HG02759 (cell line): ENCODE measurements around the gene PPP1R37.

Experiments used
- ATAC-seq: cut with Tn5 transposase; IDR thresholded peaks from one replicate; pipeline ENCODE4 v1.9.1; 2021; ENCODE audit warnings: mild to moderate bottlenecking, moderate library complexity; ENCODE audit not compliant: unreplicated experiment

Gene PPP1R37

DNA sequence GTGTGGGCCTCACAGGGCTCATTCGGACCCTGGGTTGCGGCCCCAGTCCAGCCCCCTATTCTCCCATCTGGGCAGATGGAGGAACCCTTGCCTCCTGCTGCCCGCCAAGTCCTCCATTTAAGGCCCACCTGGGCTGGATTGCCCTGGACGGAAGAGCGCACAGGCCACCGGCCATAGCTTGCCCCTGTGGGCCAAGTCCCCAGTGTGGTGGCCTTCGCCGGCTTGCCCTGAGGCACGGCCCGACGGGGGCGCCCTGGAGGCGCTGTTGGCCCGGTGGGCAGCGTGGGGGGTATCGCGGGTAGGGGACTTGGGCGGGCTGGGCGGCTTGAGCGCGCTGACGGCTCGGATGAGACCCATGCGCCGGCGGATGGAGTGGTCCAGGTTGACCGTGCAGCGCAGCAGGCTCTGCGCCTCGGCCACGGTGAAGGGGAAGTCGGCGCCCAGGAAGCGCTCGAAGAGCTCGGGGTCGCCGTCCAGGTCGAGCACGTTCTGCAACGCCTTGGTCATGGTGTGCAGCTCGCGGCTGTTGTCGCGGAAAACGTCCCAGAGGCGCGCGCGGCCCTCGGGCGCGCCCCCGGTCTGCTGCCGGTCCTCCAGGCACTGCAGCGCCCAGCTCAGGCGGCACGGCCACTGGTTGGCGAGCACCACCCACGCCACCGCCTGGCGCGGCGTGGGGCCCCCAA is 59.0 kb downstream of the PPP1R37 start:
- no peak for ATAC-seq

DNA sequence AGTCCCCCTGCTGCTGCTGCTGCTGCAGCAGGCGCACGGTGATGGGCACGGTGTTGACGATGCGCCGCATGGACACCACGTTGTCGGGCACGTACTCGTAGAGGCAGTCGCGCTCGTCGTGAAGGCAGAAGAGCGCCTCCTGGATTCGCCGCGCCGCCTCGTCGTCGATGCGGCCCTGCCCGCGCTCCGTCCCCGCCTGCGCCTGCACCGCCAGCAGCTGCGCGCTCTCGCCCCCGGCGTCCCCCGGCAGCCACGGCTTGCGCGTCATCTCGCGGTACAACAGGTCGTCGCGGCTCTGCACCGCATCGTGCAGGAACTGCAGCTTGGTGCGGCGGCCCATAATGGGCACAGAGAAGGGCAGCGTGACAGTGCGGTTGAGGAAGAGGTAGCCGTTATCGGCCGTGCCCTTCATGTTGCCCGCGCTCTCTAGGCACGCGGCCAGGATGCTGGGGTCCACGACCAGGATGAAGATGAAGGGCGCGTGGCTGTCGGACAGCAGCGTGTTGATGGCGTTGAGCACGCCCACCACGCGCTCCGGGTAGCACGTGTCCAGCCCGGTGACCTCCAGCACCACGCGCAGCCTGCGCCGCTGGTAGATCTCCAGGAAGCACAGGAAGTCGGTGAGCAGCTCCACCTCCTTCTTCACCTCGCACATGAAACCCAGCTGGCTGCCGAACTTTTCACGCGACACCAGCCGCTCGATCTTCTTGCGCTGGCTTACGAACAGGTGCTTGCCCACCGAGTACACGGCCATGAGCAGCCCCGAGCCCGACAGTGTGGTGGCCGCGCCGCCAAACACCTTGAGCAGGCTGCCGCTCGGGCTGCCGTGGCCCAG is 59.7 kb downstream of the PPP1R37 start:
- no peak for ATAC-seq

DNA sequence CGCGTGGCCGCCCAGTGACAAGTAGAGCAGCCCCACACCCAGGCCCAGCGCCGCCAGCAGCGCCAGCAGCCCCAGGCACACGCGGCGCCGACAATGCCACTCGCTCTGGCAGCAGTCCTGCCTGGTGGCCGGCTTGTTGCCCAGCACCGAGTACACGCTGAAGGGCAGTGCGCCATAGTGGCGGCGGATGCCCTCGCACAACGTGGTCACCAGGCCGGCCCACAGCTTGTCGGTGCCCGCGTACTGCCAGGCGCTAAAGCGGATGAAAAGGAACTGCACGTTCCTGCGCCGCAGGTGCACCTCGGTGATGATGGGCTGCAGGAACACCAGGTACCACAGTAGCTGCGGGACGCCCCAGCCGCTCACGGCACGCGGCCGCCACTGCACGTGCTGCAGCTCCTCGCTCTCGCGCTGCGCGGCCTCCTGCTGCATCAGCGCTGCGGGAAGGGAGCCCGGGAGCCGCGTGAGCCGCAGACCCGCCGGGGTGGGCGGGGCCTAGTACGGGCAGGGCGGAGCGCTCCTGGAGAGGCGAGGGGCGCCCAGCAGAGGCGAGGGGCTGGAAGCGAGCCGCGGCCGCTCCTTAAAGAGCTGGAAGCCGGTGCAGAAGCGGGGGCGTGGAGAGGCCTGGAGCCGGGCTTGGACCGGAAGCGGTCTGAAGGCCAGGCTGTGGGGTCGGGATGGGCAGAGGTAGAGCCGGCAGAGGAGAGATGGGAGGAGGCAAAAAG is 60.5 kb downstream of the PPP1R37 start:
- ATAC-seq = no peak

DNA sequence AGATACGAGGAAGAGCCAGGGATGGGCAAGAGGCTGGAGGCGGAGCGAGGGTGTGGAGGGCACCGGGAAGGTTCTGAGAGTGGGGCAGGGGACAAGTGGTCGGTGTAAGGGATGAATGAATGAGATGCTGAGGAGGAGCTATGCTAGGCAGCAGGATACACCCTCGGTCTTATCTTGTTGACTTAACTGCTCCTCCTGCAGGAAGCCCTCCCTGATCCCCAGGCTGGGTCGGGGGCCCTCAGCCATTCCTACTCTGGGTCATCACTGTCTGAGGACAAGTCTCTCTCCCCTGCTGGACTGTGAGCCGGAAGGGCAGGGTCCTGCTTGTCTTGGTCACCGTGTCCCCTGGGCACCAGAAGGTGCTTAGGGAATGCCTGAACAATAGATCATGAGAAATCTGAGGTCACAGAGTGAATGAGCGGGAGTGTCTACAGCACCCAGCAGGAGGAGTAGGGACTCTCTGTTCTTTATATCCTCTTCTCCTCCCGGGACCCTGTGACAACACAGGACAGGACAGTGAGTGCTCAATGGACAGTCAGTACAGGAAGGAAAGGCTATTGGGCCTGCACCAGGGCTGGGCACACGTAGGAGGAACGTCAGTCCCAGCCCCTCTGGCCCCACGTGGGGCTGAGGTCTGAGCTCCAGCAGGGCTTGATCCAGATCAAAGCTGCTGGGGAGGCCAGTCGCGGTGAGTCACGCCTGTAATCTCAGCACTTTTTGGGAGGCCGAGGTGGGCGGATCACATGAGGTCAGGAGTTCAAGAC is 61.3 kb downstream of the PPP1R37 start:
- ATAC-seq = no peak

DNA sequence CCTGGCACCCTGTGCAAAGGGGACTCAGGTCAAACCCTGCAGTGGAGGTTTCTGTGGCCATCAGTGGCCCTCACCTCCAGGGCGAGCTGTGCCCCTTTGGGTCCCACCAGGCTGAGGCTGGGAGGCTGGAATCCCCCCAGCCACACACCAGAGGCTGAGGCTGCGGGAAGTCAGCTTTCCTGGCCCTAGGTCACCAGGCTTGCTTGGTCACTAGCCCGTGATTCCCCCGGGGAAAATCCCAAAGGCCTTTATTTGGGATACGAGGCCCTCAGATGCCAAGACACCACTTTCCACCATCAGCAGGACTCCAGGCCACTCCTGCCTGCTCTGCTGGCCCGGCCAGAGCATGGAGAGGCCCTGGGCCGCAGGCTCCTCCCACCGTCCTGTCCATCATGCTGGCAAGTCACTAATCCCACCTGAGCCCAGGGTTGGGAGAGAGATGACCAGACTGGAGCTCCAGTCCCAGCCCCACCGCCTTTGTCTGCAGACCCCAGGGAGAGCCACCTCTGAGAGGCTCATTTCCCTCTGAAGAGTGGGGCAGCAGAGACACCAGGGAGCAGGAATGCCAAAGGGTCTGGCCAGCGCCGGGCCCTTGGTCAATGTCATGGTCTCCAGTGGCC is 63.1 kb downstream of the PPP1R37 start:
- ATAC-seq = no peak

DNA sequence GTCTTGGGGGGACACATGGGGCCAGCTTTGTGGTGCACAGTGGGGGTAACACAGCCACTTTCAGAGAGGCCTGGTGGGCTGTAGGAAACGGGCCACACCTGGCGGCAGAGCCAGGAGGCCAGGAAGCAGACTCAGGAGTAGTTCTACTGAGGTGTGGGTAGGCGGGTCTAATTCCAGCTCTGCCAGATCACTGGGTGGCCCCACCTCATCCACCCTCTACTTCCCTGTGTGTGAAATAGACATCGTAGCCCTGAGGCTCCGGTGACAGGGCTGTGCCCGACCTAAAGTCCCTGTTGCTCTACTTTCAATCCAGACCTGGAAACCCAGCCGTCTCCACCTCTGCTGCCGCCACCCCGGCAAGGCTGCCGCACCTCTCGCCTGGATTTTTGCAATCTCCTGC is 63.8 kb downstream of the PPP1R37 start:
- no peak for ATAC-seq

DNA sequence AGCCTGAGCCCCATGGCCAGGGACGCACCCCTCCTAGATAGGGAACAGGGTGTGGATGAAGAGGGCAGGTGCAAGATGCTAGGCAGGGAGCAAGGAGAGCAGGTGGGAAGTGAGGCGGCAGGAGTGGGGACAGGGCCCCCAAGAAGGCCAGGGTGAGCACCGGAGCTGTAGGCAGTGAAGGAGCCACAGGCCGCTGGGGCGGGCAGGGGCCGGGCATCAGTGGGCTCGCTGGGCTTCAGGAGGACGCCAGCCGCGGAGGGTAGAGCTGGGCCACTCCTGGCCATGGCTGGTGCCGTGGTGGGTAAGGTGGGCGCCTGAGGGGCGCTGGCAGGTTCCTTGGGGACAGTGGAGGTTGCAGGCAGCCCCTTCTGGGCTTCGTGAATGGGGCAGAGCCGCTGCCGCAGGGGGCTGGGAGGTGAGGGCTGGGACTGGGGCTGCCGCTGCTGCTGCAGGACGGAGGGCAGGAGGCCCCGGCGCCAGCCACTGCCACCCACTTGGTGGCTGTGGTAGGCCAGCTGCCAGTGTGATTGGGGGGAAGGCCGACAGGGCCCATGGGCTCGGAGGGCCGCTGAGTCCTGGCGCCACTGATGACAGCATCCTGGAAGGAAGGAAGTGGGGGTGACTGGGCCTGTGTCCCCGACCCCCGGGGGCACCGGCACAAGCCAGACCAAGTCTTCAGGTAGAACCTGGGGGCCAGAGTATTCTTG is 65.7 kb downstream of the PPP1R37 start:
- no peak for ATAC-seq

DNA sequence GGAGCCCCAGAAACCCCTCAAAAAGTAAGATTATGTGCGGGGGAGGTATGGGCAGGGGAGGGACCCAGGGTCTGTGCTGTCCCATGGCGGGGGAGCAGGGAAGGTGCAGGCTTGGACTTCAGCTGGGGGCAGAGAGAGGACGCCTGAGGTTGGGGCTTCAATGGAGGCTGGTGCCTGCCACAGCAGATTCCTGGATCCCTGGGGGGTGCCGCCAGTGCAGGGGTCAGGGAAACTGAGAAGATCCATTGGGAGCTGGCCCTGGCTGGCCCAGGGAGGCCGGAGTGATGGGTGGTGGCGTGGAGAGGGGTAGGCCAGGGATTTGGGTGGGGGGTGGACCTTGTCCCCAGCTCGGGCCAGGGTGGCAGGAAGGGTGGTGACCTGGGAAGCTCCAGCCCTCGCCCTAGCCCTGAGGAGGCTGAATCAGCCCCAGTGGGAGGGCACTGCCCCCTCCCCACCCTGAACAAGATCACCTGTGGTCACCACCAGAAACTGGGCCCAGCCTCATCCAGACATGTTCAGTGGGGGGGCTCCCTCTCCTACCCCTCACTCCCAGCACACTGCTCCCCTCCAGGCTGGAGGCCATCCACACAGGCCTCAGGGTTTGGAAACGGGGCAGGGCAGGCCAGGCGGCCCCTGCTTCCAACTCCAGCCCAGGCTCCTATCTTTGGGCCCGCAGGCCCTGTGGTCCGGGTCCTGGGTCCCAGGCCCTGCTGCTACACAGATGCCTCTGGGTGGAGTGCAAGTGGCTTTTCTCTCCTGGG is 66.4 kb downstream of the PPP1R37 start:
- ATAC-seq = no peak

DNA sequence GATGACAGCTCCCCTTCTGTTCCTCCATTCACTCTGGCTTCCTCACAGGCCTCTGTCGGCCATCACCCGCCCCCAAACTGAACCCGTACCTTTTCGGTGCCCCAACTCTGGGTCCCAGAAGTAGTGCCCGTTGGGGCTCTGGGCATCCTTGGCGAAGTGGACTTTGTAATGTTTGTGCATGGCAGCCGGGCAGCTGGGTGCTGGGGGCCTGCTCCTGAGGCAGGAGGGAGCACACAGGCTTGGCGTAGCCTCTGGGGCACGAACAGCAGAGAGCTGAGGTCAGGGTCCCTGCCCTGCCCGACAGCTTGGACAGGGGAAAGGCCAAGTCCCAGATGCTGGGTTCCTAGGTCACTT is 67.0 kb downstream of the PPP1R37 start:
- ATAC-seq = no peak

DNA sequence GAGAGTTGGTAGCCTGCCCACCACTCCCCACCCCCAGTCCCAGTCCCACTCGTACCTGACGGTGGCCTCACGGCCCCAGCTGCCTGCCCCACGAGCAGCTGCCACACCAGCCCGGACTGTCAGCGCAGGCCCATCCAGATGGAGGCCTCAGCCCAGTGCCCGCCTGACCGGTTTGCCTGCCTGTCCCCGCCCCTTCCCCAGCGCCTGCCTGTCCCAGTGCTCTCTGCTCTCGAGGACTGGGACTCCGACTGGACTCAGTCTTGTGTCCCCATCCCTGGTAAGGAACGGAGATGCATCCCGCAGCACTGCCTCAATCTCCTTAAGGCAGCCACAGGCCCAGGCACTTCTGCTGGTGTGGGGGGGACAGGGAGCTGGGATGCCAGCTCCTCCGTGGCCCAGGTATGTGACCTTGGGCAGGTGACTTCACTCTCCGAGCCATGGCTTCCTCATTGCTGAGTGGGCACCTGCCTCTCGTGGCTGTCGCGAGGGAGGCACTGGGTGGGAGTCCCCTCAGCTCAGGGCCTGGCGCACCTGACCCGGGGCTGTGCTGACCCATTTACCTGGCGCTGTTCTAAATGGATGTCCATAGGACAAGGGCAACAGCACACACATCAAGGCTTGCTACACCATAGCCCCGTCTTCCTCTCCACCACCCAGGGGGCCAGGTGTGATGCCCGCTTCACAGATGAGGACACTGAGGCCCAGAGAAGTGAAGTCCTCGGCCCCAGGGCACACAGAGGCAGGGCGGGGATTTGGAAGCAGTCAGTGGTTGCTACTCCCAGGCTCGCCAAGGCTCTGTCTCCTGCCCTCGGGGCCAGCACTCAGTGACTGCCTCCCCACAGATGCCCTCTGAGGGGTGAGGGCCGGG is 68.1 kb downstream of the PPP1R37 start, which contains the start of gene NKPD1:
Gene NKPD1 (minus strand): TSS at position 113 of the 868 bp plus-strand sequence. CDS start 832 bp downstream, outside the sequence.
- no peak for ATAC-seq

DNA sequence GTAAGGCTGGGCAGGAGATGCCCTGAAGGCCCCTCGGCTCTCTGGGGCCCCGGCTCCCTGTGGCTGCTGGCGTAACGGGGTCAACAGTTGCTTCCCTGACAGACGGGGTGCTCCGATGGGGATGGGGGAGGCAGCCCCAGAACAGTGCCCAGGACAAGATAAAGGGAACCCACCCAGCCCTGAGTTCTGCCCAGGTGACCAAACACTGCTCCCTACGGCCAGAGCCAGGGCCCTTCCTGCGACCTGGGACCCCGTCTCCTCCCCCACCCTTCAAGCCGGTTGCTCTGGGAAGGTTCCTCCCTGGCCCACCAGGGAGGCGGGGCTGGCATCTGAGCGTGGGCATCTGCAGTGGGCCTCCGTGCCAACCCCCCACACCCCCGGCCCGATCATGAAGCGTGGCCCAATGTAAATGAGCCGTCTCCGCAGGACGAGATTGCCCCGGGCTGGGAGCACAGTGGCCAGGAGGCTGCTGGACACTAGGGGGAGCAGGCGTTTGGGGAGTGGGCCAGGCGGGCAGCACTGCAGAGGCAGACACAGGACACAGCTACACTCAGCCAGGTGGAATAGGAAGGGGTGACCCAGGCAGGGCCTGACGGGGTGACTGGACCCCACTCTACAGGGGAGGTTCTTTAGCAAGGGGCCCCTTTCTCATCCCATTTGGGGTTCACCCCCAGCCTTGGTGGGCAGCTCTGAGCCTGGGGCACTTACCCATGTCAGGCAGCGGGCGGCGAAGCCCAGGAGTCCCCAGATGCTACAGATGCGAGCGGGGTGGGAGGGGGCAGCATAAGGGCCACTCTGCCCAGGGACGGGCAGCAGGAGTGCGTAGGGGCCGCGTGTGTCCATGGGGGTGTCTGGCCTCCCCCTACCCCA is 69.0 kb downstream of the PPP1R37 start:
- no peak for ATAC-seq

DNA sequence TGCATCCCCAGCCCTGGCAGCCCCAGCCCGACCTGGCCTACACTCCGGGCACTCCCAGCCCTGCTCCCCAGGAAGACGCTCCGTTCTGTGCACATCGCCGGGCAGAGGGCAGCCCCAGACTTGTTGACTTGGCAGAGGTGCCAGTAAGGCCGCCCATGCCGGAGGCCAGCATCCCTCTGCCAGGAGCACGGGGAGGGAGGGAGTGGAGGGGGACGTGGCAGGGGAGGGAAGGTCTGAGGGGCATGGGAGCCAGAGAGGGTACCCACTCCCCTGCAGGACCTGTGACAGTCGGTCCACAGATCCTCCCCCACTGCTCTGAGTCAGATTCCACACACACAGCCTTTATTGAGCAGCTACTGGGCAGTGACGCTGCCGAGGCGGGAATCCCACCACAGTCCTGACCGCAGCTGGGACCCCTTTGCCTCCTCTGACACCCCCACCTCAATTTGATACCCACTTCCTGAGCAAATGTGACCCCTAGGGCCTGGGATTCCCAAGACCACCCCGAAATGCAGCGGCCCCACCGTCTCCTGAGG is 69.7 kb downstream of the PPP1R37 start:
- no peak for ATAC-seq

DNA sequence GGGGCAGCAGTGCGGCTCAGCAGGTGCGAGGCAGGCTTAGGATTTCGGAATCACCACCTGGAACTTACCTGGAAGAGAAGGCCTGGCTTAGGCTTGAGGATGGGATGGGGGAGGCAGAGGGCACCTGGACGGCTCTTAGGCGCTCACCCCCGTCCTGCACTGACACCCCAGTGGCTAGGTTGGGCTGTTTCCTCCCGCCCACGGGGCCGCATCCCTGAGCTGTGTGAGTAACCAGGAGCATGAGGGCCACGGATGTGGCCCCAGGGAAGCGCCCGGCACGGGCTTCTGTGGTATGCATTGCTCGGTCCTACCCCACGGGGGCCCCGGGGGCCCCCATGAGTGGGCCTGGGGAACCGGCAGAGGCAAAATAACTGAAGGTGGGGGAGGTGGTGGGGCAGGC is 70.2 kb downstream of the PPP1R37 start:
- no peak for ATAC-seq

DNA sequence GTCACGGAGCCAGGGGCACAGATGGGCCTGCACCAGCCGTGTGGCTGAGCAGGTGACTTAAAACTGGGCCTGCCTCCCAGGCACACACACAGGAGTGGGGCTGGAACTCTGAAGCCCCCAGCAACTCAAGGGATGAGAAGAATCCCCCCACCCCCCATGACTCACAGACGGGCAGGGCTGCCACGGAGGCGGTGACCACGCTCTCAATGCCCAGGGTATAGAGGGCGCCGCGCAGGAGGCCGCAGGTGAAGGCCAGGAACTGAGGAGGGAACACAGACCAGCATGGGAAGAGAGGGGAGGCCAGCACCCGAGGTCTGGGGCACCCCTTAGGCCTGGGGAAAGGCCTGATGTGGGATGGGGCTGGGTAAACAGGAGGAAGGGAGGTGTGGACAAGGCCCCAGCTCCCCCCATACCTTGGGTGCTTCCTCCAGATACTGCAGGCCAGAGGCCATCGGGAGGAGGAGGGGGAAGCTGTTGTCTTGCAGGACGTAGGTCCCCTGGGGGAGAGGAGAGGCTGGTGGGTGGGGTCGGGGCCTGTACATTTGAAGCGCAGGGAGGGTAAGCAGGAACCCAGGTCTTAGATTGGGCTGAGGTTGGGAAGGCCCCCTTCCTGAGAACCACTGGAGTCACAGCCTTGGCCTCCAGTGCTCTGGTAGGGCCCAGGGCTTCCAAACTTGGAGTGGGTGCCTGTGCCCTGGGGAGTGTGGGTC is 70.9 kb downstream of the PPP1R37 start:
- no peak for ATAC-seq

DNA sequence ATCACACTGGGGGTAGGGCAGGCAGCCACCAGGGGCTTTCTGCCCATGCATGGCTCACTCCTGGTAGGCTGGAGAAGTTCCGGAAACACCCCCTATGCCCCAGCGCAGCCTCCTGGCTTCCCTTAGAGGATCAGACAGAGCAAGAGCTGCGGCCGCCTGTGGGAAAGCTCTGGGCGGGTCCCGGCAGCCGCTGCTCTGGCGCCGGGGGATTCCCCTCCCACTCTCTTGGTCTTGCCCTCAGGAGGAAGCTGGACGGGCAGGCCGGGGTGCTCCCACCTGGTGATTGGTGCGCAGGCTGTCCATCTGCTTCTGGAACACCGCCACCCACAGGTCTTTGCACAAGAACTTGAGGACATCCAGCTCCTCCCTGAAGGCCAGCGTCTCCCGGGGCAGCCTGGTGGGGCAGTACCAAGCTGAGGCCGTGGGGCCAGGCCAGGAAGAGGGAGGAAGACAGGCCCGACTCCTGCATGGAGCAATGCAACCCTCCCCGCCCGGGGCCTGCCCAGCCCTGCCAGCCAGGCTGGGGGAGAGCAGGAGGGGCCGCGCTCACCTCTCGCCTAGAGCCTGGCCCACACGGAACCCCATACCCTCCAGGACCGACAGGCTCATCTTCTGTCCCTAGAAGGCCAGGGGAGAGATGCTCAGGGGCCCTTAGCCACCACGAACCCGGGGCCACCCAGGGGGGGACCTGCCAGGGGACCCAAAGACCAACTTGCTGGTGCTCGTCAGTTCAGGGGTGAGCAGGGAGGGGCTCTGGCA is 71.8 kb downstream of the PPP1R37 start:
- peak; percentile 85 for ATAC-seq
